ENCODE results near the gene SFT2D3. TPM values are rescaled to one million over a fixed set of nuclear protein-coding genes. Genes with fewer than 3 reads are reported as not detected.

The SFT2D3 gene
- total and polyA plus RNA-seq, 2 of the 13 experiments (the other 11 are each of a cell fraction or from before 2014, with no cell fraction given) = 8.3 to 9.4 TPM

- TF ChIP-seq GLI4 (CRISPR knock-in tag; IDR thresholded peaks at IDR 0.05; ENCODE audit: borderline replicate concordance) (0 out of 2 replicates have a peak, but pooled peaks have one; percentile 36), SAP130 (CRISPR knock-in tag; IDR thresholded peaks at IDR 0.05; ENCODE audit: low read depth) (peak; percentile 43), HES4 (CRISPR knock-in tag; IDR thresholded peaks at IDR 0.05; ENCODE audit: borderline replicate concordance) (0 out of 2 replicates have a peak, but pooled peaks have one; percentile 22), NR2F1 (CRISPR knock-in tag; IDR thresholded peaks at IDR 0.05) (peak in 1 of 2 experiments; percentile 45; a peak in 2 of 4 replicates), MXD1 (CRISPR knock-in tag; IDR thresholded peaks at IDR 0.05) (0 out of 2 replicates have a peak, but pooled peaks have one; percentile 62), ZNF678 (CRISPR knock-in tag; IDR thresholded peaks at IDR 0.05) (0 out of 2 replicates have a peak, but pooled peaks have one; percentile 40), HNF4A (CRISPR knock-in tag; IDR thresholded peaks at IDR 0.05) (peak; percentile 69), GABPB1 (CRISPR knock-in tag; IDR thresholded peaks at IDR 0.05) (peak; percentile 43; the same call in 1 of the 2 replicates), E2F1 (CRISPR knock-in tag; IDR thresholded peaks at IDR 0.05) (no peak), ZMYM3 (CRISPR knock-in tag; IDR thresholded peaks at IDR 0.05) (0 out of 2 replicates have a peak, but pooled peaks have one; percentile 36), LCORL (IDR thresholded peaks at IDR 0.05) (no peak), LCORL (CRISPR knock-in tag; IDR thresholded peaks at IDR 0.05) (peak; percentile 75), HIC2 (CRISPR knock-in tag; IDR thresholded peaks at IDR 0.05; ENCODE audit: low read depth) (no peak), FOXA3 (CRISPR knock-in tag; IDR thresholded peaks at IDR 0.05) (0 out of 2 replicates have a peak, but pooled peaks have one; percentile 13), MTA1 (CRISPR knock-in tag; IDR thresholded peaks at IDR 0.05; ENCODE audit: borderline replicate concordance) (peak; percentile 27; the same call in 1 of the 2 replicates), PCBP1 (IDR thresholded peaks at IDR 0.05; ENCODE audit: borderline replicate concordance, low read depth, low read length) (0 out of 2 replicates have a peak, but pooled peaks have one; percentile 41), U2AF1 (optimal IDR thresholded peaks at IDR 0.05; ENCODE audit: low read depth, low read length) (no peak), ZC3H13 (CRISPR knock-in tag; IDR thresholded peaks at IDR 0.05) (no peak), POGK (CRISPR knock-in tag; conservative IDR thresholded peaks at IDR 0.05) (no peak), GTF2F1 (IDR thresholded peaks at IDR 0.05; ENCODE audit: low read length) (no peak)
These were observed 26.8 kb upstream of the SFT2D3 start (continued) for GRCh38 chr2:127674241-127675209.

Data from HepG2 (cell line).